Measurements from ENCODE around the gene RBM47. TPM values are rescaled to one million over a fixed set of nuclear protein-coding genes. Genes with fewer than 3 reads are reported as not detected.

RBM47 gene
- total and polyA plus RNA-seq, 9 of the 15 experiments (the other 6 are each of a cell fraction or from before 2014, with no cell fraction given): 1.4 to 6.4 (median 3.3) TPM

DNA sequence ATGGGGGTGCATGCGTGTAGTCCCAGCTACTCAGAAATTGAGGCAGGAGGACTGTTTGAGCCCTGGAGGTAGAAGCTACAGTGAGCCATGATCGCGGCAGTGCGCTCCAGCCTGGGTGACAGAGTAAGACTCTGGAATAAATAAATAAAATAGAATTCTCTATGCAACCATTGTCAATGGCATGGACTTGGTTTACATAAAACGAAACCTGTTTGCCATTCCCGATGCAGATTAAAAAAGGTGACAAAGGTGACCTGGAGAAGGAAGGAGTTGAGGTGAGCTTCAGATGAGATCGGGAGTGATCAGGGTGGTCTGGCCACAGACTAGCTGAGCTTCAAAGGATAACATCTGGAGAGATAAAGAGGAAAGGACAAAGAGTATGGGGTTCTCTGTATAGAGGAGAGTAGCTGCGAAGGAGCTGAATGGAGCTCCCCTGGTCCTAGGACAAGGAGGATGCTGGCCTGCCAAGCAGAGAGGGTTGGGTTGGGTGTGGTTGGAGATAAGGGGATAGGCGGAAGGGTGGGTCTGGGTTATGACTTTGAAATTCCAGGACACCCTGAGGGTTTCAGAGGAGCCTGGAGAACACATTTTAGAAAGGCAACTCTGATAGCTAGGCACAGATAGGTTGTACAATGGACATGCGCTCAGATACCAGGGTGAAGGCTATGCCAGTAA is 98.6 kb downstream of the RBM47 start (continued):
- TF ChIP-seq TAL1 (IDR thresholded peaks at IDR 0.05) (peak; percentile 43), TEAD4 (IDR thresholded peaks at IDR 0.05; ENCODE audit: low read length) (peak; percentile 80), TEAD4 (CRISPR knock-in tag; IDR thresholded peaks at IDR 0.05; ENCODE audit: borderline replicate concordance) (no peak), RBM39 (optimal IDR thresholded peaks at IDR 0.05; ENCODE audit: low read depth, low read length) (no peak), MCM7 (IDR thresholded peaks at IDR 0.05) (no peak), BRCA1 (IDR thresholded peaks at IDR 0.05) (no peak), BRCA1 (CRISPR knock-in tag; IDR thresholded peaks at IDR 0.05) (no peak), U2AF1 (optimal IDR thresholded peaks at IDR 0.05; ENCODE audit: low read depth, low read length) (no peak), NFYB (IDR thresholded peaks at IDR 0.05; ENCODE audit: extremely low read depth, insufficient read length) (no peak), ZNF124 (CRISPR knock-in tag; IDR thresholded peaks at IDR 0.05) (no peak), YY1 (IDR thresholded peaks at IDR 0.05; ENCODE audit: borderline replicate concordance in 1 of 3, control insufficient read depth in 1 of 3, extremely low read depth in 1 of 3, insufficient read depth in 3 of 3, insufficient read length in 1 of 3, insufficient replicate concordance in 2 of 3, low read depth in 1 of 3, low read length in 2 of 3) (no peak), ZBED1 (IDR thresholded peaks at IDR 0.05) (no peak), ZNF311 (CRISPR knock-in tag; IDR thresholded peaks at IDR 0.05) (no peak), SIX5 (IDR thresholded peaks at IDR 0.05; ENCODE audit: borderline replicate concordance in 1 of 2, insufficient read depth in 1 of 2, low read depth in 1 of 2, low read length in 2 of 2) (no peak), NBN (IDR thresholded peaks at IDR 0.05; ENCODE audit: low read depth) (0 out of 2 replicates have a peak, but pooled peaks have one; percentile 63), ZC3H11A (IDR thresholded peaks at IDR 0.05; ENCODE audit: low read depth, low read length) (no peak), NCOA4 (IDR thresholded peaks at IDR 0.05; ENCODE audit: partially characterized antibody) (no peak)
- TF ChIP-seq, protein P1, sequence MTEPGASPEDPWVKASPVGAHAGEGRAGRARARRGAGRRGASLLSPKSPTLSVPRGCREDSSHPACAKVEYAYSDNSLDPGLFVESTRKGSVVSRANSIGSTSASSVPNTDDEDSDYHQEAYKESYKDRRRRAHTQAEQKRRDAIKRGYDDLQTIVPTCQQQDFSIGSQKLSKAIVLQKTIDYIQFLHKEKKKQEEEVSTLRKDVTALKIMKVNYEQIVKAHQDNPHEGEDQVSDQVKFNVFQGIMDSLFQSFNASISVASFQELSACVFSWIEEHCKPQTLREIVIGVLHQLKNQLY (CRISPR knock-in tag; conservative IDR thresholded peaks at IDR 0.05): no peak
- TF ChIP-seq, protein P2, sequence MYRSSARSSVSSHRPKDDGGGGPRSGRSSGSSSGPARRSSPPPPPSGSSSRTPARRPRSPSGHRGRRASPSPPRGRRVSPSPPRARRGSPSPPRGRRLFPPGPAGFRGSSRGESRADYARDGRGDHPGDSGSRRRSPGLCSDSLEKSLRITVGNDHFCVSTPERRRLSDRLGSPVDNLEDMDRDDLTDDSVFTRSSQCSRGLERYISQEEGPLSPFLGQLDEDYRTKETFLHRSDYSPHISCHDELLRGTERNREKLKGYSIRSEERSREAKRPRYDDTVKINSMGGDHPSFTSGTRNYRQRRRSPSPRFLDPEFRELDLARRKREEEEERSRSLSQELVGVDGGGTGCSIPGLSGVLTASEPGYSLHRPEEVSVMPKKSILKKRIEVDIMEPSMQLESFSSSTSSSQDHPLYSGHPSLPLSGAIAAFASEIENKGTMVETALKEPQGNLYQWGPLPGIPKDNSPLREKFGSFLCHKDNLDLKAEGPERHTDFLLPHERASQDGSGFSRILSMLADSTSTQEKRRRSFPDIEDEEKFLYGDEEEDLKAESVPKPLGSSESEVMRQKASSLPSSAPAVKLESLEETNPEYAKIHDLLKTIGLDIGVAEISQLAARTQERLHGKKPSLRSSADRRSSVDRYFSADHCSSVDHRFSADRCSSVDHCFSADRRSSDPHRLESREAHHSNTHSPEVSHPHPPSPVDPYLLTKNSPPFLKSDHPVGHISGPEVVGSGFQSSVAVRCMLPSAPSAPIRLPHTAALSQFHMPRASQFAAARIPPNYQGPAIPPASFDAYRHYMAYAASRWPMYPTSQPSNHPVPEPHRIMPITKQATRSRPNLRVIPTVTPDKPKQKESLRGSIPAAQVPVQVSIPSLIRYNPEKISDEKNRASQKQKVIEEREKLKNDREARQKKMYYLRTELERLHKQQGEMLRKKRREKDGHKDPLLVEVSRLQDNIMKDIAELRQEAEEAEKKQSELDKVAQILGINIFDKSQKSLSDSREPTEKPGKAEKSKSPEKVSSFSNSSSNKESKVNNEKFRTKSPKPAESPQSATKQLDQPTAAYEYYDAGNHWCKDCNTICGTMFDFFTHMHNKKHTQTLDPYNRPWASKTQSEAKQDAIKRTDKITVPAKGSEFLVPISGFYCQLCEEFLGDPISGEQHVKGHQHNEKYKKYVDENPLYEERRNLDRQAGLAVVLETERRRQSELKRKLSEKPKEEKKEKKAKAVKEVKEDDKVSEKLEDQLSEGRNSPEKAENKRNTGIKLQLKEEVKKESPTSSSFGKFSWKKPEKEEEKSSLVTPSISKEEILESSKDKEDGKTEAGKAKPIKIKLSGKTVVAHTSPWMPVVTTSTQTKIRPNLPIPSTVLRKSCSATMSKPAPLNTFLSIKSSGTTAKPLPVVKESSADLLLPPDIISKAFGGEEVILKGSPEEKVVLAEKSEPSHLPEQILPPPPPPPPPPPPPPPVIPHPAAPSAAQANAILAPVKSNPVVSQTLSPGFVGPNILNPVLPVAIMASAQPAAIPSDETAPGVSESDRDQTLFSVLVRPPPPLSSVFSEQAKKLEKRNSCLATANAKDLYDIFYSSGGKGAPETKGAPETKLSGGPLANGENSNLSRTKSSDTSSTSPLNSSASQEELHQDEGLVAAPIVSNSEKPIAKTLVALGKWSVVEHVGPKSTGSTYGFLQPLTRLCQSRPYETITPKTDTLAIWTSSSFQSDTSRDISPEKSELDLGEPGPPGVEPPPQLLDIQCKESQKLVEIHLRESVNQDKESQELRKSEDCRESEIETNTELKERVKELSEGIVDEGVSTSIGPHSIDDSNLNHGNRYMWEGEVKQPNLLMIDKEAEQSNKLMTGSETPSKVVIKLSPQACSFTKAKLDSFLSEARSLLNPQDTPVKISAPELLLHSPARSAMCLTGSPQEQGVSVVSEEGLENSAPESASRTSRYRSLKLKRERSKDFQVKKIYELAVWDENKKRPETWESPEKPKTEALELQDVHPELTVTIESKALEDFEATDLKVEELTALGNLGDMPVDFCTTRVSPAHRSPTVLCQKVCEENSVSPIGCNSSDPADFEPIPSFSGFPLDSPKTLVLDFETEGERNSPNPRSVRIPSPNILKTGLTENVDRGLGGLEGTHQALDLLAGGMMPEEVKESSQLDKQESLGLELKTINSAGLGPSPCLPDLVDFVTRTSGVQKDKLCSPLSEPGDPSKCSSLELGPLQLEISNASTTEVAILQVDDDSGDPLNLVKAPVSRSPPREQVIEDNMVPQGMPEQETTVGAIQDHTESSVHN (IDR thresholded peaks at IDR 0.05; ENCODE audit: borderline replicate concordance in 1 of 2, low read depth in 1 of 2): no peak
